LNCaP clone FGC (cell line): ENCODE measurements around the gene BACH2.

Experiments used
- DNase-seq: peaks from one replicate; pipeline ENCODE4 v3.0.0-alpha.2; 2011; ENCODE audit warnings: low read depth
- H3K4me3 ChIP-seq: 2 replicates; pipeline ENCODE4 v1.5.1; 2011; ENCODE audit warnings: mild to moderate bottlenecking, low read depth, low read length, control low read depth
- CTCF ChIP-seq: IDR thresholded peaks from 2 replicates; pipeline ENCODE4 v1.5.1; 2012; ENCODE audit warnings: mild to moderate bottlenecking; ENCODE audit not compliant: control insufficient read depth, insufficient read depth; ENCODE audit errors: extremely low read depth

BACH2 gene

GRCh38 chr6:89986650-89987074 lies 310.0 kb downstream of the BACH2 start:
- no peak for DNase-seq
- TF ChIP-seq CTCF = no peak
- H3K4me3 ChIP-seq = no peak overlapping the region

GRCh38 chr6:89985751-89986493 lies 310.7 kb downstream of the BACH2 start:
- no peak overlapping the region for H3K4me3 ChIP-seq
- no peak for DNase-seq
- no peak for TF ChIP-seq CTCF

- no peak for DNase-seq
- no peak for TF ChIP-seq CTCF
- no peak overlapping the region for H3K4me3 ChIP-seq
Observed at GRCh38 chr6:89984926-89985750, 311.5 kb downstream of the BACH2 start.

- TF ChIP-seq CTCF = no peak
- no peak for DNase-seq
- no peak overlapping the region for H3K4me3 ChIP-seq
Observed at GRCh38 chr6:89980353-89980752, 316.3 kb downstream of the BACH2 start.

GRCh38 chr6:89979481-89980119 lies 317.0 kb downstream of the BACH2 start:
- TF ChIP-seq CTCF = no peak
- no peak for DNase-seq
- no peak overlapping the region for H3K4me3 ChIP-seq

GRCh38 chr6:89978749-89979145 lies 317.9 kb downstream of the BACH2 start:
- H3K4me3 ChIP-seq = no peak overlapping the region
- no peak for DNase-seq

More at GRCh38 chr6:89978749-89979145, 317.9 kb downstream of the BACH2 start:
- no peak for TF ChIP-seq CTCF
